HCT116 (cell line): ENCODE measurements around the gene NCKAP5. TPM values are rescaled to one million over a fixed set of nuclear protein-coding genes. Genes with fewer than 3 reads are reported as not detected.

Source experiments
- ATAC-seq: fragments of 200-7000 bp; cut with Tn5 transposase; 2 replicates; pipeline ENCODE4 v1.9.1; 2020; ENCODE audit warnings: mild to moderate bottlenecking, moderate library complexity
- BruUV-seq: library from RNA; stranded (reverse); fragments of 400-500 nt; replicated peaks from 2 replicates; lab custom pipeline; 2021; lab: Mats Ljungman, UMichigan
- CTCF ChIA-PET: fragments of 300-600 bp; sonication (Branson Sonifier 250); formaldehyde crosslinking; loops from one replicate; lab custom pipeline; 2021; ENCODE audit warnings: antibody characterized with exemption; lab: Charles Lee
- POLR2A ChIA-PET: fragments of 300-600, 350-600 bp; sonication (Branson Sonifier 250); formaldehyde crosslinking; loops from one replicate; lab custom pipeline; 2021; ENCODE audit warnings: antibody characterized with exemption; lab: Charles Lee
- RAD21 ChIA-PET, 2 experiments: fragments of 300-600 bp; sonication (Branson Sonifier 250); formaldehyde crosslinking; loops; one replicate each; lab custom pipeline; 2023; ENCODE audit warnings: low total read pairs in 2 of 2; ENCODE audit not compliant: uncharacterized antibody in 2 of 2, unreplicated experiment in 2 of 2, low non-redundant PET in 1 of 2; lab: Charles Lee
- DNase-seq: peaks from one replicate; pipeline ENCODE4 v3.0.0-alpha.2; 2010; ENCODE audit warnings: low read depth, low spot score
- H2AFZ ChIP-seq: fragments of 200-600 bp; shearing (Covaris generic), sonication (generic); 2 replicates; pipeline ENCODE4 v1.6.1; 2017; ENCODE audit warnings: low read depth, mixed run types, mixed read lengths, antibody characterized with exemption, low read length; ENCODE audit not compliant: poor library complexity, severe bottlenecking
- H3K27ac ChIP-seq: 2 replicates; pipeline ENCODE4 v1.5.1; 2012; ENCODE audit warnings: low read depth, low read length
- H3K27me3 ChIP-seq: fragments of 200-600 bp; sonication (generic); 2 replicates; pipeline ENCODE4 v1.6.1; 2016; ENCODE audit warnings: mixed run types, low read length, mixed read lengths; ENCODE audit not compliant: insufficient read depth
- H3K36me3 ChIP-seq, 2 experiments: fragments of 200-500 bp in 1 of 2; fragments of 200-600 bp in 1 of 2; sonication (Bioruptor generic) in 1 of 2; sonication (generic) in 1 of 2; 2 replicates each; pipeline versions ENCODE4 v1.5.1 to v1.6.1; 2014 to 2016; ENCODE audit warnings: low read length in 2 of 2, inconsistent platforms in 1 of 2, mixed read lengths in 1 of 2, mixed run types in 1 of 2; ENCODE audit not compliant: insufficient read depth in 2 of 2, control insufficient read depth in 1 of 2
- H3K4me1 ChIP-seq, 2 experiments: fragments of 200-600 bp in 1 of 2; sonication (generic) in 1 of 2; 2 replicates each; pipeline versions ENCODE4 v1.5.1 to v1.6.1; 2012 to 2017; ENCODE audit warnings: low read length in 2 of 2, inconsistent platforms in 1 of 2, mild to moderate bottlenecking in 1 of 2, mixed read lengths in 1 of 2, mixed run types in 1 of 2, moderate library complexity in 1 of 2; ENCODE audit not compliant: insufficient read depth in 2 of 2, control insufficient read depth in 1 of 2
- H3K4me2 ChIP-seq: fragments of 200-600 bp; sonication (generic); 2 replicates; pipeline ENCODE4 v1.6.1; 2017; ENCODE audit warnings: mixed run types, low read length, mixed read lengths
- H3K4me3 ChIP-seq, 2 experiments: fragments of 200-600 bp in 1 of 2; sonication (generic) in 1 of 2; replicated peaks in 1 of 2; 2 replicates each; pipeline ENCODE4 v1.5.1; 2011 to 2016; ENCODE audit warnings: low read length in 2 of 2, control low read depth in 1 of 2, low read depth in 1 of 2, mild to moderate bottlenecking in 1 of 2, mixed read lengths in 1 of 2, mixed run types in 1 of 2
- H3K79me2 ChIP-seq: fragments of 200-600 bp; sonication (generic); 2 replicates; pipeline ENCODE4 v1.6.1; 2017; ENCODE audit warnings: mild to moderate bottlenecking, mixed run types, low read length, moderate library complexity, mixed read lengths; ENCODE audit not compliant: insufficient read depth
- H3K9ac ChIP-seq: fragments of 200-600 bp; sonication (generic); 2 replicates; pipeline ENCODE4 v1.6.1; 2016; ENCODE audit warnings: low read length, mixed read lengths
- H3K9me2 ChIP-seq: fragments of 200-600 bp; sonication (generic), shearing (Covaris generic); 2 replicates; pipeline ENCODE4 v1.6.1; 2017; ENCODE audit warnings: mixed run types, mild to moderate bottlenecking, moderate library complexity; ENCODE audit not compliant: insufficient read depth
- H3K9me3 ChIP-seq, 2 experiments: fragments of 200-500 bp in 1 of 2; fragments of 200-600 bp in 1 of 2; sonication (Bioruptor generic) in 1 of 2; sonication (generic) in 1 of 2; 2 replicates each; pipeline ENCODE4 v1.6.1; 2014 to 2017; ENCODE audit warnings: low read length in 2 of 2, mixed read lengths in 2 of 2, inconsistent platforms in 1 of 2, low read depth in 1 of 2, mild to moderate bottlenecking in 1 of 2, mixed run types in 1 of 2, moderate library complexity in 1 of 2; ENCODE audit not compliant: control insufficient read depth in 1 of 2, insufficient read depth in 1 of 2
- H4K20me1 ChIP-seq: fragments of 200-600 bp; sonication (generic), shearing (Covaris generic); 2 replicates; pipeline ENCODE4 v1.6.1; 2017; ENCODE audit warnings: mixed run types, mild to moderate bottlenecking, moderate library complexity; ENCODE audit not compliant: insufficient read depth
- ELF1 ChIP-seq: IDR thresholded peaks from 2 replicates; pipeline ENCODE4 v1.6.1; 2012; ENCODE audit warnings: low read depth, borderline replicate concordance
- FOSL1 ChIP-seq: IDR thresholded peaks from 2 replicates; pipeline ENCODE4 v1.6.1; 2012; ENCODE audit warnings: low read depth
- SIN3A ChIP-seq: IDR thresholded peaks from 2 replicates; pipeline ENCODE4 v1.6.1; 2012; ENCODE audit warnings: low read depth
- SRF ChIP-seq: IDR thresholded peaks from 2 replicates; pipeline ENCODE4 v1.6.1; 2012; ENCODE audit warnings: low read depth
- TCF7L2 ChIP-seq: IDR thresholded peaks from 2 replicates; pipeline ENCODE4 v1.7.0; 2011; ENCODE audit warnings: borderline replicate concordance, inconsistent platforms; ENCODE audit not compliant: insufficient read depth, insufficient read length; ENCODE audit errors: extremely low read depth
- YY1 ChIP-seq: IDR thresholded peaks from 2 replicates; pipeline ENCODE4 v1.6.1; 2011; ENCODE audit warnings: low read length, low read depth, moderate library complexity, mild to moderate bottlenecking; ENCODE audit not compliant: insufficient replicate concordance; ENCODE audit errors: extremely low read depth
- intact Hi-C: fragments of 100-400 bp; cut with micrococcal nuclease; formaldehyde crosslinking; loops from 2 replicates; pipeline ENCODE4 v1.10.0; 2022
- total RNA-seq: library from RNA; stranded (reverse); gene quantifications from one replicate; pipeline ENCODE4 v1.2.1, GENCODE V29; 2021; ENCODE audit not compliant: unreplicated experiment
- TF ChIP-seq, protein P1 (sequence below): IDR thresholded peaks from 2 replicates; pipeline ENCODE4 v1.6.1; 2012; ENCODE audit warnings: low read depth

Gene NCKAP5
- total RNA-seq, 1 experiment from 2014 or later: 0.30 TPM

DNA sequence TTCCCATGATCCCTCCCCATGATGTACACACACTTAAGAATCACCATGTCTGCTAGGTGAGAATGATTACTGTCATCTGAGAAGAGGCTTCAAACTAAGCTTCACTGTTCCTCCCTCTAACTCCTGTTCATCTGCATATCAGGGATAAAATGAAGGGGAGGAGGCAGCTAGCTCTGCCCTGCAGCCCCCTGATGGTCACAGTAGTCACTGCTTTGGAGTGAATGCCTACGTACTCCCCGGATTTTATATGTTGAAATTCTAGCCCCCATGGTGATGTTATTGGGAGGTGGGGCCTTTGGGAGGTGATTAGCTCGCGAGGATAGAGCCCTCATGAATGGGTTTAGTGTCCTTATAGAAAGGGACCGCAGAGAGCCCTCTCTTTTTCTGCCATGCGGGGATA lies 156.4 kb downstream of the NCKAP5 start (continued):
- TF ChIP-seq, protein P1, sequence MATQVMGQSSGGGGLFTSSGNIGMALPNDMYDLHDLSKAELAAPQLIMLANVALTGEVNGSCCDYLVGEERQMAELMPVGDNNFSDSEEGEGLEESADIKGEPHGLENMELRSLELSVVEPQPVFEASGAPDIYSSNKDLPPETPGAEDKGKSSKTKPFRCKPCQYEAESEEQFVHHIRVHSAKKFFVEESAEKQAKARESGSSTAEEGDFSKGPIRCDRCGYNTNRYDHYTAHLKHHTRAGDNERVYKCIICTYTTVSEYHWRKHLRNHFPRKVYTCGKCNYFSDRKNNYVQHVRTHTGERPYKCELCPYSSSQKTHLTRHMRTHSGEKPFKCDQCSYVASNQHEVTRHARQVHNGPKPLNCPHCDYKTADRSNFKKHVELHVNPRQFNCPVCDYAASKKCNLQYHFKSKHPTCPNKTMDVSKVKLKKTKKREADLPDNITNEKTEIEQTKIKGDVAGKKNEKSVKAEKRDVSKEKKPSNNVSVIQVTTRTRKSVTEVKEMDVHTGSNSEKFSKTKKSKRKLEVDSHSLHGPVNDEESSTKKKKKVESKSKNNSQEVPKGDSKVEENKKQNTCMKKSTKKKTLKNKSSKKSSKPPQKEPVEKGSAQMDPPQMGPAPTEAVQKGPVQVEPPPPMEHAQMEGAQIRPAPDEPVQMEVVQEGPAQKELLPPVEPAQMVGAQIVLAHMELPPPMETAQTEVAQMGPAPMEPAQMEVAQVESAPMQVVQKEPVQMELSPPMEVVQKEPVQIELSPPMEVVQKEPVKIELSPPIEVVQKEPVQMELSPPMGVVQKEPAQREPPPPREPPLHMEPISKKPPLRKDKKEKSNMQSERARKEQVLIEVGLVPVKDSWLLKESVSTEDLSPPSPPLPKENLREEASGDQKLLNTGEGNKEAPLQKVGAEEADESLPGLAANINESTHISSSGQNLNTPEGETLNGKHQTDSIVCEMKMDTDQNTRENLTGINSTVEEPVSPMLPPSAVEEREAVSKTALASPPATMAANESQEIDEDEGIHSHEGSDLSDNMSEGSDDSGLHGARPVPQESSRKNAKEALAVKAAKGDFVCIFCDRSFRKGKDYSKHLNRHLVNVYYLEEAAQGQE: no peak
- TF ChIP-seq, all 23 proteins: peak for 0

DNA sequence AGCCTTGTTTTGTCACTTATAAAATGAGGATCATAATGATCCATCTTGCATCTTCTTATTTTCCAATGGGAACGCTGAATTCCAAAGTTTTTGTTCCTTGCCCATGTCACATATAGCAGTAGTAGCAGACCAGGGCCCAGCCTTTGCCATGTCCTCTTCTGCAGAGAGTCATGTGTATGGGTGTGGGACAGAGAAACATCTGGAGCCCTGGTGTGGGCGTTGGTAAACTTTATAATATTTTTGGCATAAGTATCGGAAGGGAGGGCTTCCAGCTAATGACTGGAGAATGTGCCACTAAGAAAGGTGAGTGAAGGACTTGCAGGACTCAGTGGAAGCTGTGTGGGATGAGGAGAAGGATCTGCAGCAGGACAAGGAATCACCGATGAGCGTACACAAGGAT lies 157.2 kb downstream of the NCKAP5 start:
- Histone ChIP-seq H3K4me1 (no peaks in the 10 kb centered on the region), H2AFZ (no peak overlapping the region), H3K9me3 (no peaks in the 10 kb centered on the region), H3K4me3 (no peak overlapping the region), H3K4me2 (no peak overlapping the region), H4K20me1 (no peaks in the 10 kb centered on the region)
- no TSS peak for BruUV-seq
- RAD21 ChIA-PET: no interaction called here
- DNase-seq: no peak
- no peak for ATAC-seq
- TF ChIP-seq ELF1 (no peak), TCF7L2 (no peak), SRF (no peak), FOSL1 (no peak), YY1 (no peak), SIN3A (no peak)
- TF ChIP-seq, all 23 proteins: peak for 0
- H3K27ac ChIP-seq: no peak overlapping the region
- no peak overlapping the region for H3K9ac ChIP-seq
- H3K36me3 ChIP-seq: no peaks in the 10 kb centered on the region
- intact Hi-C loops: no loop called here
- H3K9me2 ChIP-seq: no peaks in the 10 kb centered on the region
- ChIA-PET CTCF (no interaction called here), POLR2A (no interaction called here)
- H3K79me2 ChIP-seq: no peaks in the 10 kb centered on the region
- H3K27me3 ChIP-seq: no peaks in the 10 kb centered on the region
